Mesenchymal stem cell (in vitro differentiated cells and primary cell): Measurements from ENCODE around the gene CYFIP2.

Experiments used
- DNase-seq: peaks from one replicate; pipeline ENCODE4 v3.0.0-alpha.2; 2013
- H2AFZ ChIP-seq: one replicate; pipeline ENCODE4 v1.6.1; 2013; ENCODE audit warnings: low read depth, mild to moderate bottlenecking, control low read depth, inconsistent platforms, low read length, moderate library complexity
- H2AK5ac ChIP-seq: 2 replicates; pipeline ENCODE4 v1.6.1; 2013; ENCODE audit warnings: low read length, moderate library complexity, mild to moderate bottlenecking, inconsistent platforms; ENCODE audit not compliant: severe bottlenecking
- H2BK120ac ChIP-seq: one replicate; pipeline ENCODE4 v1.6.1; 2013; ENCODE audit warnings: low read depth, mild to moderate bottlenecking, inconsistent platforms, low read length, moderate library complexity
- H2BK12ac ChIP-seq, 2 experiments: one replicate each; pipeline ENCODE4 v1.6.1; 2013; ENCODE audit warnings: inconsistent platforms in 2 of 2, low read length in 2 of 2, mild to moderate bottlenecking in 2 of 2, moderate library complexity in 2 of 2, control low read depth in 1 of 2
- H2BK15ac ChIP-seq: one replicate; pipeline ENCODE4 v1.6.1; 2013; ENCODE audit warnings: mild to moderate bottlenecking, low read depth, inconsistent platforms; ENCODE audit not compliant: poor library complexity, severe bottlenecking
- H2BK5ac ChIP-seq: 2 replicates; pipeline ENCODE4 v1.6.1; 2013; ENCODE audit warnings: low read depth, mild to moderate bottlenecking, low read length, control low read depth, inconsistent platforms; ENCODE audit not compliant: poor library complexity, severe bottlenecking
- H3K14ac ChIP-seq, 2 experiments: one replicate each; pipeline ENCODE4 v1.6.1; 2013; ENCODE audit warnings: inconsistent platforms in 2 of 2, low read length in 2 of 2, control low read depth in 1 of 2, mild to moderate bottlenecking in 1 of 2, moderate library complexity in 1 of 2
- H3K18ac ChIP-seq, 2 experiments: one replicate each; pipeline ENCODE4 v1.6.1; 2013; ENCODE audit warnings: inconsistent platforms in 2 of 2, low read length in 2 of 2, control low read depth in 1 of 2, low read depth in 1 of 2, mild to moderate bottlenecking in 1 of 2
- H3K23ac ChIP-seq, 2 experiments: one replicate each; pipeline ENCODE4 v1.6.1; 2013; ENCODE audit warnings: inconsistent platforms in 2 of 2, low read length in 2 of 2, mild to moderate bottlenecking in 2 of 2, moderate library complexity in 2 of 2, control low read depth in 1 of 2
- H3K27ac ChIP-seq: 2 replicates; pipeline ENCODE4 v1.5.1; 2013; ENCODE audit warnings: mild to moderate bottlenecking, moderate library complexity, low read length, control low read depth, inconsistent platforms; ENCODE audit not compliant: poor library complexity, severe bottlenecking
- H3K27me3 ChIP-seq, 2 experiments: 2 replicates each; pipeline versions ENCODE4 v1.6.1 to v1.7.0; 2013; ENCODE audit warnings: low read length in 2 of 2, mild to moderate bottlenecking in 2 of 2, moderate library complexity in 2 of 2, control low read depth in 1 of 2, inconsistent platforms in 1 of 2; ENCODE audit not compliant: control insufficient read depth in 1 of 2, insufficient read depth in 1 of 2
- H3K36me3 ChIP-seq, 2 experiments: 2 replicates each; pipeline versions ENCODE4 v1.6.1 to v1.7.0; 2013; ENCODE audit warnings: low read length in 2 of 2, control low read depth in 1 of 2, inconsistent platforms in 1 of 2, low read depth in 1 of 2, mild to moderate bottlenecking in 1 of 2; ENCODE audit not compliant: insufficient read depth in 2 of 2, control insufficient read depth in 1 of 2
- H3K4ac ChIP-seq, 2 experiments: one replicate each; pipeline ENCODE4 v1.6.1; 2013; ENCODE audit warnings: inconsistent platforms in 2 of 2, low read length in 2 of 2, mild to moderate bottlenecking in 2 of 2, moderate library complexity in 2 of 2, control low read depth in 1 of 2, low read depth in 1 of 2
- H3K4me1 ChIP-seq: 2 replicates; pipeline ENCODE4 v1.6.1; 2013; ENCODE audit warnings: low read depth, low read length, control low read depth; ENCODE audit not compliant: control insufficient read depth, insufficient read depth
- H3K4me2 ChIP-seq: 2 replicates; pipeline ENCODE4 v1.6.1; 2013; ENCODE audit warnings: low read length, mild to moderate bottlenecking, inconsistent platforms; ENCODE audit not compliant: poor library complexity, severe bottlenecking
- H3K4me3 ChIP-seq, 2 experiments: 2 replicates each; pipeline versions ENCODE4 v1.5.1 to v1.7.0; 2013; ENCODE audit warnings: low read length in 2 of 2, mild to moderate bottlenecking in 2 of 2, control low read depth in 1 of 2, low read depth in 1 of 2; ENCODE audit not compliant: insufficient read depth in 1 of 2
- H3K79me1 ChIP-seq: replicated peaks from 2 replicates; pipeline ENCODE4 v1.6.1; 2013; ENCODE audit warnings: mild to moderate bottlenecking, control low read depth, low read length, inconsistent platforms; ENCODE audit not compliant: poor library complexity, severe bottlenecking
- H3K9ac ChIP-seq: 2 replicates; pipeline ENCODE4 v1.7.0; 2013; ENCODE audit warnings: mild to moderate bottlenecking, low read length, moderate library complexity
- H3K9me3 ChIP-seq: 2 replicates; pipeline ENCODE4 v1.7.0; 2013; ENCODE audit warnings: mild to moderate bottlenecking, low read length; ENCODE audit not compliant: control insufficient read depth
- H4K8ac ChIP-seq: one replicate; pipeline ENCODE4 v1.6.1; 2013; ENCODE audit warnings: inconsistent platforms, mild to moderate bottlenecking, low read length, moderate library complexity
- H4K91ac ChIP-seq: one replicate; pipeline ENCODE4 v1.6.1; 2013; ENCODE audit warnings: mild to moderate bottlenecking, low read length, inconsistent platforms
- WGBS: methylation state at CpG from one replicate; pipeline ENCODE4 v1.1.7; 2013; ENCODE audit warnings: mixed read lengths; 5-methylcytosine and 5-hydroxymethylcytosine counted together

The CYFIP2 gene

GRCh38 chr5:157225469-157226422, 40.2 kb upstream of the CYFIP2 start:
- H3K4me2 ChIP-seq, result no peak overlapping the region
- H2BK120ac ChIP-seq, result no peak overlapping the region
- no peak overlapping the region for H3K18ac ChIP-seq
- no peak overlapping the region for H3K27ac ChIP-seq
- H3K14ac ChIP-seq, result no peak overlapping the region
- H3K9ac ChIP-seq, result no peak overlapping the region
- no peaks in the 10 kb centered on the region for H3K27me3 ChIP-seq
- no peak for DNase-seq
- no peaks in the 10 kb centered on the region for H3K79me1 ChIP-seq
- H3K4me1 ChIP-seq, result no peaks in the 10 kb centered on the region
- H2BK12ac ChIP-seq, result no peak overlapping the region
- H3K36me3 ChIP-seq, result no peaks in the 10 kb centered on the region
- H3K4ac ChIP-seq, result no peak overlapping the region
- no peak overlapping the region for H4K91ac ChIP-seq
- H3K9me3 ChIP-seq, result no peaks in the 10 kb centered on the region
- no peak overlapping the region for H2BK5ac ChIP-seq
- no peak overlapping the region for H2AFZ ChIP-seq
- H2BK15ac ChIP-seq, result no peak overlapping the region
- H3K4me3 ChIP-seq, result no peak overlapping the region
- H2AK5ac ChIP-seq, result no peak overlapping the region
- H4K8ac ChIP-seq, result no peak overlapping the region
- whole genome bisulfite sequencing, result 68% methylated on average over 3 of the region's 6 CpGs
- no peak overlapping the region for H3K23ac ChIP-seq

- no peak for DNase-seq
- Histone ChIP-seq H3K36me3 (no peaks in the 10 kb centered on the region), H3K79me1 (no peaks in the 10 kb centered on the region), H2AK5ac (no peak overlapping the region), H2BK12ac (no peak overlapping the region), H3K18ac (no peak overlapping the region), H2BK120ac (no peak overlapping the region), H2BK5ac (no peak overlapping the region), H3K4me1 (no peaks in the 10 kb centered on the region), H3K23ac (no peak overlapping the region), H2BK15ac (no peak overlapping the region), H3K27ac (no peak overlapping the region), H4K8ac (no peak overlapping the region), H3K4me2 (no peak overlapping the region), H3K4me3 (no peak overlapping the region), H2AFZ (no peak overlapping the region), H3K9ac (no peak overlapping the region), H3K9me3 (no peaks in the 10 kb centered on the region), H3K14ac (no peak overlapping the region), H3K4ac (no peak overlapping the region), H3K27me3 (no peaks in the 10 kb centered on the region), H4K91ac (no peak overlapping the region)
Measured at GRCh38 chr5:157230610-157231009, 35.3 kb upstream of the CYFIP2 start.

GRCh38 chr5:157232706-157233105, 33.2 kb upstream of the CYFIP2 start:
- H4K91ac ChIP-seq, result no peak overlapping the region
- H3K18ac ChIP-seq, result no peak overlapping the region
- no peaks in the 10 kb centered on the region for H3K79me1 ChIP-seq
- no peak overlapping the region for H3K27ac ChIP-seq
- no peak overlapping the region for H3K14ac ChIP-seq
- H4K8ac ChIP-seq, result no peak overlapping the region
- no peak overlapping the region for H3K23ac ChIP-seq
- no peak overlapping the region for H2BK5ac ChIP-seq
- no peak overlapping the region for H2AFZ ChIP-seq
- no peak for DNase-seq
- H3K4me1 ChIP-seq, result no peaks in the 10 kb centered on the region
- no peak overlapping the region for H3K9ac ChIP-seq
- no peak overlapping the region for H2BK12ac ChIP-seq
- H3K9me3 ChIP-seq, result no peaks in the 10 kb centered on the region
- H3K36me3 ChIP-seq, result no peaks in the 10 kb centered on the region
- no peaks in the 10 kb centered on the region for H3K27me3 ChIP-seq
- H2BK15ac ChIP-seq, result no peak overlapping the region
- H3K4me2 ChIP-seq, result no peak overlapping the region
- H2AK5ac ChIP-seq, result no peak overlapping the region
- H2BK120ac ChIP-seq, result no peak overlapping the region
- H3K4ac ChIP-seq, result no peak overlapping the region
- no peak overlapping the region for H3K4me3 ChIP-seq
- 74% methylated on average over 6 of the region's 6 CpGs for WGBS

- Histone ChIP-seq H3K9me3 (no peaks in the 10 kb centered on the region), H4K91ac (no peak overlapping the region), H3K23ac (no peak overlapping the region), H2AK5ac (no peak overlapping the region), H3K4me1 (no peaks in the 10 kb centered on the region), H3K27me3 (no peaks in the 10 kb centered on the region), H3K36me3 (no peaks in the 10 kb centered on the region), H3K4me3 (no peak overlapping the region), H2BK5ac (no peak overlapping the region), H3K4ac (no peak overlapping the region), H2BK15ac (no peak overlapping the region), H2AFZ (no peak overlapping the region), H3K18ac (no peak overlapping the region), H2BK120ac (no peak overlapping the region), H3K4me2 (no peak overlapping the region), H3K14ac (no peak overlapping the region), H3K79me1 (no peaks in the 10 kb centered on the region), H3K9ac (no peak overlapping the region), H2BK12ac (no peak overlapping the region), H3K27ac (no peak overlapping the region), H4K8ac (no peak overlapping the region)
- WGBS, result 89% methylated on average over 2 of the region's 3 CpGs
- DNase-seq, result no peak
Measured at GRCh38 chr5:157233515-157233914, 32.4 kb upstream of the CYFIP2 start.
